ENCODE data around the gene APOH.

GRCh38 chr17:66235377-66235994 lies 6.3 kb upstream of the APOH start:
- TF ChIP-seq CTCF (IDR thresholded peaks at IDR 0.05) (no peak), EZH2 (IDR thresholded peaks at IDR 0.05) (no peak)
